HG03196 (cell line): ENCODE data around the gene LZIC.
A peak's percentile ranks its signal among the peaks of the same experiment; 100 is the strongest.
"Not testable (repeated sequence)": the region's sequence is repeated elsewhere in the genome, so short reads cannot be mapped to it uniquely, and the experiment has no call there.

ENCODE experiments used
- ATAC-seq: cut with Tn5 transposase; IDR thresholded peaks from one replicate; pipeline ENCODE4 v1.9.1; 2021; ENCODE audit not compliant: unreplicated experiment

LZIC gene

DNA sequence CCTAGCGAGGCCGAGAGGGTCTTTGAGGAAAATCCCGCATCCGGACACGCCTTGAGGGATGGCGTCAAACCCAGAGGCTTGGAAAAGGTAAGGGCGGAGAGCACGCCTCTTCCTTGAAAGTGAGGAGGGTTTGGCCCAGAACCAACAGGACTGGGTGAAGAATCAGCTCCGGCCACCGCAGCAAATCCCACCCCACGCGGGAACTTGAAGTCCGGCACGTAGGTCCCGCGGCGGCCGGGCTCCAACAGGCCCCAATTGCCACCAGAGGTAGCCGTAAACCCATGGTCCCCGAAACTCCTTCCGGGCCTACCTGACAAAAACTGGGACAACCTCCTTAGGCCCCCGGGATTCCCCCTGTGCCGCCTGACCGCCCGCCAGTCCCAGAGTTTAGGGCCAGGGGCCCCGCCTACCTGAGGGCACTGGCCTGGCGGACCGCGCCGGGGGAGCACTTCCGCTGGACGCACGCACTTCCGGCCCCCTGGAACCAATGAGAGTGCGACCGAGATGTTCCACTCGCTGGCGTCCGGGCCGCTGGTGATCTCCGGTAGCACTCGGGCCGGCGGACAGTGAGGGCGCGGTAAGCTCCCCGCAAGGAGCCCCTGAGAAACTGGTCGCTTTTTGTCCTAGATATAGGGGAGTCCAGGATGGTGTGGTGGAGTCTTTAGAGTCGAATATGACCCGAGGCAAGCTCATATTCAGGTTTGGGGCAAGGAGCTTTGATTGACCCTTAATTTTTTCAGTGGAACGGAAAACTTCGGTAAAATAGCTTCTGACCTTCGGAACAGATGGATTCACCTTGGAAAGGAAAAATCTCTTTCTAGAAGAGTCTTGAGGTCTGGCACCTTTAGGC is at the start of gene LZIC, which contains the start of gene NMNAT1:
Gene LZIC, minus strand, starts transcription at position 453 of the 850 bp plus-strand sequence. CDS start 6,772 bp downstream, outside the sequence.
Gene NMNAT1, plus strand, starts transcription at position 537 of the 850 bp plus-strand sequence. CDS start 28,599 bp downstream, outside the sequence.
- peak; percentile 93 for ATAC-seq

DNA sequence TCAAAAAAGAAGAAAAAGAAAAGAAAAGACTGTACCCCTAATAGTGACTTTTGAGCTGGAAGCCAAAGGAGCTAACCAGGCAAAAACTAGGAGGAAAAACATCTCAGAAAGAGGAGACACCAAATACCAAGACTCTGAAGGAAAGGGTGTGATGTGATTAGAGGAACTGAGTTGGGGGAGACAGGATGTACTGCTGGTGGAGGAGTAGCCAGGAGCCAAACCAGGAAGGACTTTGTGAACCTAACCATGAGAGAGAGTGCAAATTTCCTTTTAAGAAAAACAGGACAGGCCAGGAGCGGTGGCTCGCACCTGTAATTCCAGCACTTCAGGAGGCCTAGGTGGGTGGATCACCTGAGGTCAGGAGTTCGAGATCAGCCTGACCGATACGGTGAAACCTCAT is 49.7 kb upstream of the LZIC start:
- no peak for ATAC-seq

DNA sequence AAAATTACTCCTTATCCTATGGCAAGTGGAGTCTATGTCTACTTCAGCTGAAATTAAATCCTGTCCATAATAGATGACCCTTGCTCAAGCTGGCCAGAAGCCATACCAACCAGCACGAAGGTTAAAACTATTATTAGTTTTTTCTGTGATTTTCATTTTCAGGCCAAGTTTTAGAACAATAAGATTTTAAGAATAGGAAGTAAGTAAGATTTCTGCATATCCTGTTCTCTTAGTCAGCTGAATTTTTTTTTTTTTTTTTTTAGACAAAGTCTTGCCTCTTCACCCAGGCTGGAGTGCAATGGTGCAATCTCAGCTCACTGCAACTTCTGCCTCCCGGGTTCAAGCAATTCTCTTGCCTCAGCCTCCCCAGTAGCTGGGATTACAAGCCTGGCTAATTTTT is 47.8 kb upstream of the LZIC start:
- ATAC-seq: no peak

DNA sequence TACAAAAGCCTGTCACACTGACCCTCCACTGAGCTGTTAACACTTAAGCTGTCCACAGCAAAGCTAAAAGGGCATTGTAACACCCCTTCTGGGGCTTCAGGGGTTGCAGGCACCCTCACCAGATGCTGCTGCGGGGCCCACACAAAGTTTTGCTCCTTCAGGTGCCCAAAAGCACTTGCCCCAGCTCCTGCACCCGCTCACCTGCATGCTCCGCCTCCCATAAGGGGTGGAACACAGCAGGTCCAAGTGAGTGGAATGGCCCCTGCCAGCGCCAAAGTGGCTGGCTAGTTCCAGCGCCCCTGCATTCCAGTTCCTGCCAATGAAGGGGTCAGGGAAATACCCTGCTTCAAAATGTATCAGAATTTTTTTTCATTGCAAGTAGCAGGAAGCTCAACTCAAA is 46.6 kb upstream of the LZIC start:
- no peak for ATAC-seq

DNA sequence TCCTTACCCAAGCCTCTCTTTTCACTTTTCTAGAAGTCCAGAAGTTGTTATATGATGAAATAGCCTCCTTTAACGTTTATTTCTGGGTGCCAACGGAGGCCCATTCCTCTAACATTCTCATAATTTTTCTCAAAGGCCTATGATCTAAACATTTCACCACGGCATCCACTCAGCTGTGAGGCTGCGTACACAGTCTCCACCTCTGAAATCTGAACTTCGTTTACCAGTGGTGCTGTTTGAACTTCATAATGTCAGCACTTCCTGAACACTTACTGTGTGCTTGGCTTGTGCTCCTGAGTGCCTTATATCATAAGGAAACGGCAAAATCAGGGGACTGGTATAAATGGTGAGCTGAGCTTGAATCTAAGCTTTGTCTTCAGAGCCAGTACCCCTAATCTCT is 41.8 kb upstream of the LZIC start:
- ATAC-seq: no peak

DNA sequence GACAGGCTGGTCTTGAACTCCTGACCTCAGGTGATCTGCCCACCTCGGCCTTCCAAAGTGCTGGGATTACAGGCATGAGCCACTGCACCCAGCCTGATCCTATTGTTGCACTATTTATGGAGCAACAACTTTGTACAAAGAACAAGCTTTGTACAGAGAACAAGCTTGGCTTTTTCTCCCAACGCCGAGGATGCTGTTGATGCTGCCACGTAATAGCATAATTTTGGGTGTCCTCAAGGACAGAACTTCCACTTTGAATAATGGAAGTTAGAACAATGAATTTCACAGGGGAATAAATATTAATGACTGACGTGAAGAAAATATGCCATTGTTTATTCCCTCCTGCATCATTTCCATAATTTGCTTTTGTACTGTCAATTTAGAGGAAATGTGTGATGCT is 41.1 kb upstream of the LZIC start:
- no peak for ATAC-seq

DNA sequence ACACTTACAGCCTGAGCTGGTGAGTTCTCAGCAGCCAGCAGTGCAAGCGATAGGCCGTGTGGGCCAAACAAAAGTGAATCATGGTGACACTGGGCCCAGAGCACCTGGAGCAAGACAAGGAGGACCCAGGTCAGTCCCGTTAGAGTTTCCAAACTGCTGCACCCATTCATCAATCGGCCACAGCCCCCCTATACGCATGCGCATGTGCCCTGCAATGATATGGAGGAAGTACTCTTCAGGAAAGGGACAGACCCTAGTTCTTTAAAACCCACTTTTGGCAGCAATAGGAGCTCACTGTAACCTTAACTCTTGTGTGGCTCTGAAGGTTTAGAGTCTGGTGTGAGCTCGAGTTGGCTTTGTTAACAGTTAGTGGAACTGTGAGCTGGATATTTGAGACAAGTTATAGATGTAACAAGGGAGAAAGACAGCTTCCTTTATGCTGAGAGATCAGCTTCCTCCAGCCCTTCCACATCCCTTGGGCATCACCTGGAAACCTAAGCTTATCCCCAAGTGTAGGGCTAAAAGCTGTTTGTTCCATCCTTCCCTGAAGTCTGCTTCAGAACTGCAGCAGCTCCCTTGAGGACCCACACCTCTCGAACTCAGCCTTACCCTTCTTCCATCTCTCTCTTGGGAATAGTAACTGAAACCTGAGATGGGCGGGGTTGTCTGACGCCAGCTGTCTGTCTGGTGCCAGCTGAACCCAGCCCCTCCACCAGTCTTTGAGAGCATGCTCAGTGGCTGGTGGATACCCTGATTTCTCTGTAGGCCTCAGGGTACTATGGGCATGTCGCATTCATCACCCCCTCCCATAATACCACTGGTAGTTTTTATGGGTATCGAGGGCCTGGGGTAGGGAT is 17.7 kb upstream of the LZIC start:
- ATAC-seq: no peak

DNA sequence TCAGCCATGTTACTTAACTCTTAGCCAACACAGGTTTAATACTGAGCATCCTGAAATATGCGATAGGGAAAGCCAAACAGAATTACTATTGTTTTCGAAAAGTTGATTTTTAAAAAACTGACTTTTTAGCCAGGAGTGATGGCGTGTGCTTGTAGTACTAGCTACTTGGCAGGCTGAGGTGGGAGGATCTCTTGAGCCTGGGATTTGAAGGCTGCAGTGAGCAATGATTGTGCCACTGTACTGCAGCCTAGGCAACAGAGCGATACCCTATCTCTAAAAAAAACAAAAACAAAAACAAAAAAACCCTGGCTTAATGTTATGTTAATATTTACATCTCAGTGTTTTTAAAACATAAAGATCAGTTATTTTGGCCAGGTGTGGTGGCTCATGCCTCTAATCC is 16.8 kb upstream of the LZIC start:
- ATAC-seq: no peak

DNA sequence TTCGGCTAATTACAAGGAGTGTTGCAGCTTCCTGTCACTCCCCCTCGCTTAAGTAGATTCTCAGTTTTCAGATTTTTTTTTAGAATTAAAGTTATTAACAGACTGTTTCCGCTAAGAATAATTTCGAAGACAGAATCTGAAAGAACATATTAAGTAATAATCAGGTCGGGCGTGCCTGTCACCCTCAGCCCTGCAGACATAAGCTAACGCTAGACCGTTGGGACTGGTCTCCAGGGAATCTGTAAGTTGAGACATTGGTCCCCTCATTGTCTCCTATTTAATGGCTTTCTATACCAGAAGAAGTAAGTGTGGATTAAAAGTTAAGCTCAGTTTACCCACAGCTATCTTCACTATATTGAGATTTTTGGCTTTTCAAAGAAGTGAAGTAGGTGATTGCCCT is 14.5 kb upstream of the LZIC start:
- ATAC-seq: no peak

DNA sequence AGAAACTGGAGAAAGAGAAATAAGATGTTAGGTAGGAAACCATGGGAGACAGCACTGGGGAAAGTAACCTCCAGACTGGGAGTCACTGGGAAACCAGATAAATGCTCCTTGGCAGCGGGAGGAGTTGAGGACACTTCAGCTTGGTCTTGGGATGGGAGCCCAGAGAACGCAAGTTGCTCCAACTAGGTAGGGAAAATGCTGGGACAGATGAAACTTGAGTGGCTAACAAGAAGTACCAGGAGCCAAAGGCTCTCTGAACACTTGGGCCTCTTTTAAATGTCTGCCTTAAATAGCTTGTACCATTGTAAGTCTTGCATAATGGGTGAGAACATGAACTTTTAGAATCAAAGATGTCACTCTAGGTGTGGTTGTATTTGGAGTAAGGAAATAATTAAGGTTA is 3.1 kb upstream of the LZIC start:
- no peak for ATAC-seq

DNA sequence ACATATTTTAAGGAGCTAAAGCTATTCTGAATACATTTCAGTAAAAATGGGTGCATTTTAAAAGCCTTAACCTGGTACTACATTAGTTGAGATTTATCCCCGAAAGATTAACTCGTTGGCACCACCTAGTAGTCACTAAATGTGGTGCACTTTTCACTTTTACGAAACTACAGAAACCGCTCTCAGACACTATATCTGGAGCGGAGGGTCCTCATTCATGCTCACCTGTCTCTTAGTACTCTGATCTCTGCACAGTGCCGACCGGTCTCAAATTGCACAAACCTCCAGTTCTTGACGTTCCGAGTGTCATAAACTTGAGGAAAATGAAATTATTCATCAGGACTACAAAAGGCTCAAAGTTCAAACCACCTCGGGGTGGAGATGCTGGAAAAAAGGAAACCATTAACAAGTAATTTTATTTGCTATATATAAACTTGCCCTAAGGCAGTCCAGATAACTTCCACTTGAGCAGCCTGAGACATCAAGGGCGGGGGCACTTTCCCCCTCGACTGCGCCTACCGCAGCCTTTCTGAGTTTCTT is 722 bp downstream of the LZIC start:
- peak; percentile 38 for ATAC-seq

DNA sequence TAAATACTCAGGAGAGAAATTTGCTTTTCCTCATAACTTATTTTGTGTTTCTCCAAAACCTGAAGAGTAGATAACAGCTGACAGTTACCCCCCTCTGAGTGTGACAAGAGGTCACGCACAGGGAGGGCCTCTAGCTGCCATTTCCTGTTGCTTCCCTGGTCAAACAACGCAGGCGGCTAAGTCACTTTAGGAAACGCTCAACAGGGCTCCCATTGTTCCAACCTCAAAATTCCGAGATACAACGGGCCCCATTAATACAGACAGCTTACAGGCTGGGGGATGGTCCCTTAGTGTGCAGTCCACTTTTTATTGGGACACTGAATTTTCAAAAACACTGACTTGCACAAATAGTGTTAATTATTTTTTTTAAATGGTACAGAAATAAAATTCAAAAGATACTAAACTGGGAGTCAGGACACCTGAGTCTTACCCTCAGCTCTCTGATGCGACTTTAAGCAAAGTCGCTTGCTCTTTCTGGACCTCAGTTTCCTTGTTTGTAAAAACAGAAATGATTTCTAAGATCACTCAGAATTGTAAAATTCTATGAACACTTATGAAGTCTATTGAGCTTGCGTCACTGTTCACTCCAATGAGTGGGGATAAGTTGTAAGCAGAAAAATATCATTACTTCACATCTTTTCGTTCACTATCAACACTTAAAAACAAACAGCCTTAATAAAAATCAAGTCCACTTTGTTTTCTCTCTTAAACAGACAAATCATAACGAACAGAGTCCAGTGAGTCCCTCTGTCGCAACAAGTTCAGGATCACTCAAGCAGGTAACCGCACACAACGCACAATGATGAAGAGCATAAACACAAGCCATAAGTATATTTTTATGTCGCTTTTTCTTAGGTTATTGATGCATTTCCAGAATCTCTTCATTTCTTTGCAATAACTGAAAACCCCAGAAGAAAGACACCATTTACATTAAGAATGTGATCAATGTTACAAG is 13.5 kb downstream of the LZIC start:
- no peak for ATAC-seq

DNA sequence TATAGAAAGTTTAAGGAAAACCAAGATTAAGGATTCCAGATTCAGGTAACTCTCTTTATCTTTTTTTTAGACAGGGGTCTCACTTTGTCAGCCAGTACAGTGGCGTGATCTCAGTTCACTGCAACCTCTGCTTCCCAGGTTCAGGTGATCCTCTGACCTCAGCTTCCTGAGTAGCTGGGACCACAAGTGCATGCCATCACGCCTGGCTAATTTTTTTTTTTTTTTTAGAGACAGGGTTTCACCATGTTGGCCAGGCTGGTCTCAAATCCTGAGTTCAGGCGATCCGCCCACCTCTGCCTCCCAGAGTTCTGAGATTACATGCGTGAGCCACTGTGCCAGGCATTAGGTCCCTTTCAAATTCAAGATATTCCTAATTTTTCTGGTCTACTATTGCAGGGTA is 15.9 kb downstream of the LZIC start:
- ATAC-seq: no peak

DNA sequence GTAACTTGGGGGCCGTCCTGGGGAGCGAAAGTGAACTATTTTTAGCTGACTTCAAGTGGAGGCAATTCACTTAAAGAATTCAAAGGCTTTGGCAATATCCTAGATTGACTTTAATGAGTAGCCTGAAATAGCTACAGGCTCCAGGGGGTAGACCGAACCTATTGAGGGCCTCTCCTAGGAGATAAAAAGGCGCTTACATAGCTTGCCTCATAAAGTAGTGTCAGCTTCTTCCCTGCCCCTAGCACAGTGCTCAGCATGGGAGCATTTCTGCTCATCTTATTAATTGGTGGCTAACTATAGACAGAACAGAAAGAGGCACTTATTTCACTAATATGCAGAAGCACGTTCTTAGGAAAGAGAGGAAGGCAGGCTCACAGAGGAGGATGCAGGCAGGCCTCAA is 20.8 kb downstream of the LZIC start:
- no peak for ATAC-seq

DNA sequence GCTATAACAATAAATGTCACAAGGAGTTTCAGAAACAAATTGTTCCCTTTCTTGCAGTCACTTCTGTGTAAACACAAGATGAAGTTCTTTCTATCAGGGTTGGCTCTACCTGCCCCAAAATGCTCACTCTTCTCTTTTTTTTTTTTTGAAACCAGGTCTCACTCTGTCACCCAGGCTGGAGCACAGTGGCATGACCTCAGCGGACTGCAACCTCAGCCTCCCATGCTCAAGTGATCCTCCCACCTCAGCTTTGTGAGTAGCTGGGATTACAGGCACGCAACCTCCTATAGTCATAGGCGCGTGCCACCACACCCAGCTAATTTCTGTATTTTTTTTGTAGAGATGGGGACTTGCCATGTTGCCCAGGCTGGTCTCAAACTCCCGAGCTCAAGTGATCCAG is 22.6 kb downstream of the LZIC start:
- no peak for ATAC-seq

DNA sequence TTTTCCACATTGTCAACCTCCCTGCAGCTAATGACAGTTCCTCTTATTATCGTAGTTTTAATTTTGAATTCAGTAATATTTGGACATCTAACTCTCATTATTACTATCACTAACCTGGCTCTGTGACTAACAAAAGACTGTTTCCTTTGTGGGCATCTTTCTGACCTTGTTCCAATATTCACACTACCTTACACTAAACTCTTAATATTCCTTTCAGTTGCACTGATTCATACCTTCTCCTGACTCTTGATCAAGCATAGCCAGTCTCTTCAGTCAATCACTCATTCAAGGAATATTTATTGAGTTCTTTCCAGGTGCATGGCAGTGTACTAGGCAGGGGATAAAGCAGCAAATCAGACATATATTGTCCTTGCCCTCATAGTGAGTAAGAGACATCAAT is 25.3 kb downstream of the LZIC start:
- no peak for ATAC-seq

DNA sequence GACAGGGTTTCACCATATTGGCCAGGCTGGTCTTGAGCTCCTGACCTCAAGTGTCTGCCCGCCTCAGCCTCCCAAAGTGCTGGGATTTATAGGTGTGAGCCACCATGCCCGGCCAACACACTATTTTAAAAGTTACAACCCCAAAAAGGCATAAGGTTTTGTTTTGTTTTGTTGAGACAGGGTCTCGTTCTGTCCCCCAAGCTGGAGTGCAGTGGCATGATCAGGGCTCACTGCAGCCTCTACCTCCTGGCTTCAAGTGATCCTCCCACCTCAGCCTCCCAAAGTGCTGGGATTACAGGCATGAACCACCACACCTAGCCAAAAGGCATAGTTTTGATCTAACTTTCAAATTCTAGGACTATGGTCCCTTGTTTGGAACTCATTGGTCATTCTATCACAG is 25.7 kb downstream of the LZIC start:
- not testable (repeated sequence) for ATAC-seq

DNA sequence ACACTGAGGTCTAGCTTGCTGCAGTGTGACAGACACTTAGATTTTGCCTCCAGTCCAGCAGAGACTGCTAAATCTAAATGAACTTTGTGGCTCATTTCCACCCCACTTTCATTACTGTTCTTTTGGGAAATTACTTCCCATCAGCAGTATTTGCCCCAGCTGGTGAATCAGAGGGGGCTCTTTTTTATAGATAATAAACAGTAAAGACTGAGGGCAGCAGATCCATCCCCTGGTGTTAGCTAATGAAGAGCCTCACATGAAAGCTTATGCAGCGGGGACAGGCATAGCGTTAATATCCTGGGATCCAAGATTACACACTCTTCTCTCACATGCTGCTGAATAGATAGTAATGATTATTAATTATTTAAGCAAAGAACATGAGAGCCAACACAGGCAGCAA is 26.7 kb downstream of the LZIC start:
- no peak for ATAC-seq

DNA sequence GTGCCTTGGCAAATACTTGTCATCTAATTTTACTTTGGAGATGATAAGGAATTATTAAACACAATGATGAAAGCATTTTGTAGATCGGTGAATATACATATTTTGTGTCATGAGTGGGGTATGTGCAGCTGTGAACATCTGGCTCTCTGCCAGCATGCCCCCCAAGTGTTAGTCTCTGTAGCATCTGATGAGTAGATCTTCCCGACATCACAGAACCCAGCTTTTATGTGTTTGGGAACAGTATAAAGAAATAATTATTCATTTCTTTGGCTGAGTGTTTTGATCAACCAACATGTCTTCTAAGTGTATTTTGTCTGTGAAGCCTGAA is 28.6 kb downstream of the LZIC start:
- no peak for ATAC-seq

DNA sequence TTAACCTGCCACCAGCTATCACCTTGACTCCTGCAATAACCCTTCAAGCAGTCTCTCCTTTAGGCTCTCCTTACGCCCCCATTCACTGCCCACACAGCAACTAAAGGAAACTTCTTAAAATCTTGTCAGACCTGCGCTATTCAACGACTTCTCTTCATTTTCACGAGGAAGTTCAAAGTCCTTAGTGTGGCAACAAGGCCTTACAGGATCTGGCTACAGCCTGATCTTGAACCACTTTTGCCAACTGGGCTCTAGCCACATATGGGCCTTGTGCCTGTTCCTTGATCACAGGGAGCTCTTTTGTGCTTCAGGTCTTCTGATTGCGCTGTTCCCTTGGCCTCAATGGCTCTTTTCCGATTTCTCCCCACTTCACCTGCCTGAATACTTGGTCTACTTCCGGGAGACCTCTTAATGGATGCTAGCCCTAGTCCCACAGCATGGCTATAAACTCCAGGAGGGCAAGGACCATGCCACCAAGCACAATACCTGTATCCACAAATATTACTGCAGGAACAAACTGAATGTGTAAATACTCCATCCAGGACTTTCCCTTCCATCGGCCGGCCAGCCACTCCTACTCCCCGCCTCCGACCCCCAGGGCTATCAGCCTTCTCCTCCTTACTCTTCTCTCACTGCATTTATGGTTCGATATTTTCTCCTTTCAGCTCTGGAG is 30.8 kb downstream of the LZIC start:
- no peak for ATAC-seq
